DND-41 (cell line): ENCODE measurements around the gene NRDE2.
A peak's percentile ranks its signal among the peaks of the same experiment; 100 is the strongest.

ENCODE experiments used
- ATAC-seq: fragments of 200-7000 bp; cut with Tn5 transposase; 3 replicates; pipeline ENCODE4 v1.9.1; 2021; ENCODE audit warnings: low read depth; ENCODE audit not compliant: insufficient read depth
- DNase-seq: peaks from one replicate; pipeline ENCODE4 v3.0.0-alpha.2; 2020
- H2AFZ ChIP-seq: 2 replicates; pipeline ENCODE4 v1.6.0; 2012; ENCODE audit warnings: low read depth, low read length
- H3K27ac ChIP-seq: 2 replicates; pipeline ENCODE4 v1.5.1; 2012; ENCODE audit warnings: low read length, inconsistent platforms
- H3K27me3 ChIP-seq: fragments of 200-600 bp; sonication (generic); 2 replicates; pipeline ENCODE4 v1.6.0; 2012; ENCODE audit warnings: low read length, mild to moderate bottlenecking, inconsistent platforms; ENCODE audit not compliant: insufficient read depth, poor library complexity
- H3K36me3 ChIP-seq: 2 replicates; pipeline ENCODE4 v1.5.1; 2012; ENCODE audit warnings: low read length, inconsistent platforms; ENCODE audit not compliant: insufficient read depth
- H3K4me1 ChIP-seq: 2 replicates; pipeline ENCODE4 v1.5.1; 2012; ENCODE audit warnings: mild to moderate bottlenecking, low read length; ENCODE audit not compliant: insufficient read depth
- H3K4me2 ChIP-seq: 2 replicates; pipeline ENCODE4 v1.6.0; 2012; ENCODE audit warnings: mild to moderate bottlenecking, moderate library complexity, low read length, inconsistent platforms; ENCODE audit not compliant: insufficient read depth
- H3K4me3 ChIP-seq, 2 experiments: fragments of 200-600 bp in 1 of 2; shearing (Covaris generic) in 1 of 2; 2 replicates each; pipeline ENCODE4 v1.5.1; 2012 to 2016; ENCODE audit warnings: inconsistent platforms in 2 of 2, low read length in 2 of 2, mild to moderate bottlenecking in 2 of 2, low read depth in 1 of 2, moderate library complexity in 1 of 2
- H3K79me2 ChIP-seq: 2 replicates; pipeline ENCODE4 v1.6.0; 2012; ENCODE audit warnings: low read length, inconsistent platforms; ENCODE audit not compliant: insufficient read depth
- H3K9ac ChIP-seq: 2 replicates; pipeline ENCODE4 v1.6.0; 2012; ENCODE audit warnings: low read depth, mild to moderate bottlenecking, inconsistent platforms, low read length, moderate library complexity
- H3K9me3 ChIP-seq: 2 replicates; pipeline ENCODE4 v1.5.1; 2012; ENCODE audit warnings: low read length, moderate library complexity, mild to moderate bottlenecking, inconsistent platforms; ENCODE audit not compliant: insufficient read depth, severe bottlenecking
- H4K20me1 ChIP-seq: 2 replicates; pipeline ENCODE4 v1.6.0; 2012; ENCODE audit warnings: low read length; ENCODE audit not compliant: insufficient read depth
- CTCF ChIP-seq: IDR thresholded peaks from 2 replicates; pipeline ENCODE4 v1.5.1; 2012; ENCODE audit warnings: borderline replicate concordance, low read length, moderate library complexity, mild to moderate bottlenecking; ENCODE audit not compliant: poor library complexity, severe bottlenecking; ENCODE audit errors: extremely low read depth
- EZH2 ChIP-seq: IDR thresholded peaks from 3 replicates; pipeline ENCODE4 v1.6.1; 2012; ENCODE audit warnings: borderline replicate concordance, low read depth, mild to moderate bottlenecking, moderate library complexity, low read length, inconsistent platforms; ENCODE audit not compliant: severe bottlenecking

Gene NRDE2

GRCh38 chr14:90302529-90303303, 29.0 kb downstream of the NRDE2 start:
- DNase-seq (no peak), ATAC-seq (no peak)
- no peak overlapping the region for H3K4me3 ChIP-seq
- H4K20me1 ChIP-seq: no peaks in the 10 kb centered on the region
- H3K79me2 ChIP-seq: no peaks in the 10 kb centered on the region
- no peak overlapping the region for H2AFZ ChIP-seq
- H3K27me3 ChIP-seq: no peaks in the 10 kb centered on the region
- H3K27ac ChIP-seq: no peak overlapping the region
- H3K36me3 ChIP-seq: peaks cover 74% of the 10 kb centered on the region
- H3K9me3 ChIP-seq: no peaks in the 10 kb centered on the region
- no peak overlapping the region for H3K9ac ChIP-seq
- no peak overlapping the region for H3K4me2 ChIP-seq
- TF ChIP-seq EZH2 (no peak), CTCF (no peak)
- H3K4me1 ChIP-seq: no peaks in the 10 kb centered on the region

GRCh38 chr14:90301668-90302090, 30.1 kb downstream of the NRDE2 start:
- H3K4me2 ChIP-seq: no peak overlapping the region
- H3K27ac ChIP-seq: no peak overlapping the region
- peak; percentile 47; the same call in 1 of the 3 replicates for ATAC-seq

GRCh38 chr14:90301122-90301521, 30.6 kb downstream of the NRDE2 start:
- Histone ChIP-seq H3K27me3 (no peaks in the 10 kb centered on the region), H3K4me2 (no peak overlapping the region), H4K20me1 (no peaks in the 10 kb centered on the region), H3K4me1 (no peaks in the 10 kb centered on the region), H3K79me2 (no peaks in the 10 kb centered on the region), H3K9ac (no peak overlapping the region), H3K9me3 (no peaks in the 10 kb centered on the region), H3K27ac (no peak overlapping the region), H3K4me3 (no peak overlapping the region), H2AFZ (no peak overlapping the region), H3K36me3 (peaks cover 78% of the 10 kb centered on the region)
- TF ChIP-seq EZH2 (no peak), CTCF (no peak)
- ATAC-seq (no peak), DNase-seq (no peak)

More at GRCh38 chr14:90301668-90302090, 30.1 kb downstream of the NRDE2 start:
- TF ChIP-seq EZH2 (no peak), CTCF (peak; percentile 55)
- Histone ChIP-seq H3K79me2 (no peaks in the 10 kb centered on the region), H3K9me3 (no peaks in the 10 kb centered on the region), H3K36me3 (peaks cover 75% of the 10 kb centered on the region), H3K27me3 (no peaks in the 10 kb centered on the region), H3K9ac (no peak overlapping the region), H2AFZ (no peak overlapping the region), H4K20me1 (no peaks in the 10 kb centered on the region), H3K4me1 (no peaks in the 10 kb centered on the region), H3K4me3 (no peak overlapping the region)
- DNase-seq: no peak
